Activated CD8-positive, alpha-beta memory T cell treated with anti-CD3 and anti-CD28 coated beads for 48 hours (primary cell): ENCODE data around the gene MAP4.

Experiments used
- DNase-seq, 3 experiments: peaks; one replicate each; pipeline ENCODE4 v3.0.0-alpha.2; 2020; ENCODE audit warnings: low read depth in 2 of 3, low spot score in 2 of 3

The MAP4 gene

GRCh38 chr3:47868306-47868705, 147.9 kb downstream of the MAP4 start:
- DNase-seq: no peak

GRCh38 chr3:47867451-47868044, 148.7 kb downstream of the MAP4 start:
- no peak for DNase-seq

- no peak for DNase-seq
These were observed 151.0 kb downstream of the MAP4 start for GRCh38 chr3:47865192-47865591.

- no peak for DNase-seq
These were observed 152.7 kb downstream of the MAP4 start for GRCh38 chr3:47863391-47864128.

DNA sequence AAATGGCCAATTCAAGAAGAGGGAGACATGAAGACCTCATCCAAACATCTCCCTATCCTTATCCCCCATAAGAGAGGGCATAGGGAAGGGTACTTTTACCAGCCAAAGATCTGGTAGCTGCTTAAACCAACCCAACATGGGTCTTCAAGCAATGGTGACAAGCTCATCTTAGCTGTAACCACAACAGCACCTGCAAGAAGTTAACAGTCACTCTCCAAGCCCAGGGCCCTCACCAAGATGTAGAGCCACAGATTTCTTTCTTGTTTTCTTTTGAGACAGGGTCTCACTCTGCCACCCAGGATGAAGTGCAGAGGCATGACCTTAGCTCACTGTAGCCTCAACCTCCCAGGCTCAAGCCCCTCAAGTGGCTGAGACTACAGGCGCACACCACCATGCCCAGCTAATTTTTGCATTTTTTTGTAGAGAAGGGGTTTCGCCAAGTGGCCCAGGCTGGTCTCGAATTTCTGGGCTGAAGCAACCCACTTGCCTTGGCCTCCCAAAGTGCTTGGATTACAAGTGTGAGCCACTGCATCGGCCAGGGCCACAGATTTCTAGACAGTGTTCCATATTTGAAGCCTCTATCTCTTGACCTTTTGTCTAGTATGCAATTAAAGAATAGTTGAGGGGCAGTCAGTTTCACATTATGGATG, 156.1 kb downstream of the MAP4 start:
- no peak for DNase-seq

DNA sequence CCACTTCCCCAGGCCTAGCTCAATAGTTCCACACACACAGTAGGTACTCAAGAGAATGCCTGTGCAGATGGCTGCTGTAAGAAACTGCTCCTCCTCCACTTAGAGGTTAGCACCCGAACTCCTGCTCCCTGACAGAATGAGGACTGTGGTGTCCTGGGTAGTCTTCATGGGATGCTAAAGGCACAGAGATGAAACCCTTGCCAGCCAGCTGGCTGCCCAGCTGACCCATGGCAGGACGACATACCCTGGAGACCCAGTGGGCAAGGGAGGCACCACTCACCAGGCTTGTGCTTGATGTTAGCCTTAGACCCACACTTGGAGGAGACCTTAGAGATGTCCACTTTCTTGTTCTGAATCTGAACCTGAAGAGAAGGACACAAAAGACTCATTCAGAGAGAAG, 159.1 kb downstream of the MAP4 start:
- no peak for DNase-seq

DNA sequence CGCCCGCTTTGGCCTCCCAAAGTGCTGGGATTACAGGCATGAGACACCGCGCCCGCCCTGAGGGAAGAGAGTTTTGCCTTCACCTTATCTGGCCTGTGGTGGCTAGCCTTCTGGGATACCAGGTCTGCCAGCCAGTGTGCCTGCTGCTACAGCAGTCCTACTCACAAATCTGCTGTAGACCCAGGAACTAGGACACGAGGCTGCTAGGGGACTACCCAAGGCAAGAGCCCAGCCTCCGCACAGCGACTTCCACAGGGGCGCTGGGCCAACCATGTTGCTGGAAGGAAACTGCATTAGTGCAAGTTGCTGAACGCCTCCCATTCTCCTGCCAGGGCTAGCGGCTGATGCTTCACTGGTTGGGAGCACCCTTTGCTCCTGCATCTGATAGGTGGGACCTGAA, 159.5 kb downstream of the MAP4 start:
- DNase-seq: no peak

GRCh38 chr3:47855461-47856383, 160.5 kb downstream of the MAP4 start:
- DNase-seq: no peak

DNA sequence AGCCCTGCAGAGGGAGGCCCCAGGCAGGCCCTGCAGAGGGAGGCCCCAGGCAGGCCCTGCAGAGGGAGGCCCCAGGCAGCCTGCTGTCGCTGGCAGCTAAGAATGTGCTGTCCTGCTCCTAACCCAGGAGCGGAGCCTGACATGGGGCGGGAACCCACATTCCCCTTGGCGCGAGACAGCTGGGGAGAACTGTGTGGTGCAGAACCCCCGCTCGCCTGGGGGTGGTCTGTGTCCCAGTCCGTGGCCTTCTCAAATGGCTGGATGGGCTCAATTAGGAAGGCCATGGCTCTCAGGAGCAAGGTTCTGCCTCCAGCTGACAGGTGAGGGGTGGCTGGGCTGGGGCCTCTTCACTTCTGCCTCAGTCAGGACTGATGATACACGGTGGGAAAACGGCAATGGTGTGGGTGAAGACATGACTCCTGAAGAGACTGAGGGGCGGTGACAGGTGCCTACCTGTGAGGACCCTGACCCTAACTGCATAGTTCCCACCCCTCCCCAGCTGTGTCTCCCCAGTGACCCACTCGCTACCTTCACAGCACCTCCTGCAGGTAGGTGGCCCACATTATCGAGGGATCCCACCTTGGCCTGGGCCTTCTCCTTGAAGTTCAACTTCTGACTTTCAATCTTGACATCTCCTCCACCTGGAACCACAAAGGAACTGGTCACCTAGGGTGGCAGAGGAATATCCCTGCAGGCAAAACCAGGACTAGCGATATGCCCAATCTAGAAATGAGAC, 161.3 kb downstream of the MAP4 start:
- DNase-seq: no peak

- no peak for DNase-seq
These were observed 161.9 kb downstream of the MAP4 start for GRCh38 chr3:47854267-47854666.

GRCh38 chr3:47852604-47853602, 163.3 kb downstream of the MAP4 start:
- DNase-seq: no peak

DNA sequence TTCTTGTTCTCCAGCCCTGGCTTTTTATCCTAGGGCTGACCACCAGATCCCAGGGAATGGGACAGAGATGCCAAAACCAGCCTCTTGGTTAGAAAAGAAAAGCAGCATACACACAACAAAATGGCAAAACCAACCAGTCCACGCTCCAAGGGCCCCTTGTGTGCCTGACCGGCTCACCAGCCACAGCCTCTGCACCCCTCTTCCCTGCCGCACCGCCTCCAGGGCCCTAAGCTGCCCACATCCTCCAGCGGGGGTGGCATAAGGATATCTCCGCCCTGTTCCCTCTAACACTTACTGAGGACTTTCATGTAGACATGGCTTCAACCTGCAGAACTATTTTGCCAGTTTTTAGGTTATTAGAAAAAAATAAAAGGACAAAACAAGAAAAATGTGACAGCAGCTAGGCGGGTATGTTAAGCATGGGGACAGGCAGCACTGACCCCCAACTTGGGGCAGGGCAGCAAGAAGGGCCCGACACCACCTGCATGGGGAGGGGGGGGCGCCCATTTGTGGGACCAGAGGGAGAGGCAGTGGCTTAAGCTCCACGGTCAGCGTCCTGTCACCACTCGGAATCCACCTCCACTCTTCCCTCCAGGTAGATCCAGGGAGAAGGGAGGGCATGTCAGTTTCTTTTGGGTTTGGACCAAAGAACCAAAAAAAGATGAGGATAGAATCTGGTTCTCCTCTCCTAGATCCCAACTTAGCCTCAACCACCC, 164.2 kb downstream of the MAP4 start:
- DNase-seq: no peak

DNA sequence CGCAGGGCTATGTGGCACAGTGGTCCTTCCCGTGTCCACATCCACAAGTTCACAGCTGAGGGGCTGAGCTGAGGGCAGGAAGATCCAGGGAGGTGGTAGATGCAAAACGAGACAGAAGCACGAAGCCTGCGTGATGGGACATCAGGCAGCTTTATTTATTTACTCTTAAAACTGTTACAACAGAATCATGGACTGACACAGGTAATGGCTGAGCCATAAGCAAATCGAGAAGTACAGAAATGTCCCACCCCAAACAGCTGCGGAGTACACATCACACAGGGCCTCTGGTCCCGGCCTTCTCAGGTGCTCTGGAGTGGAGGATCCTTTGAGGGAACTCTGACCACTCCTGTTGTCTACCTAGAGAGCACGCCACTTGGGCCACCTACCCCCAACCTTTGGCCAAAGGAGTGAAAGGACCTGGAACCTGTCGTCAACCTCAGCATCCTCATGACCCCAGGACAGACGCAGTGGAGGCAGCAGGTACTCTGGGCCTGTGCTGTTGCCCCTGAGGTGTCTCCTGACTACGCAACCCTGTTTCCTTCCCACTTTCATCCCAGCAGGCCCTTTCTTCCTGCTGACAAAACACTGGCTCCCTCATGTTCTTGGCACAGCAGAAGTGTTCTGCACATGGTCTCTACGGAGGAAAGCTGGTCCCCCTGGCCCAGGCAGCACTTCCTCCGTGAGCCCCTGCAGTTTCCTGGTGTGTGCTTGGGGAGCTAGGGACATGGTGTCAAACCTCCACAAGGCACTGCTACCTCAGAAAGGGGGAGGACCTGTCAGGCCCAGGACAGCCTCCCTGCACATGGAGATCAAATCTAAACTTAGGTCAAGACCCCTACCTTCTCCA, 165.4 kb downstream of the MAP4 start:
- DNase-seq: no peak

GRCh38 chr3:47849699-47850563, 166.3 kb downstream of the MAP4 start:
- no peak for DNase-seq

DNA sequence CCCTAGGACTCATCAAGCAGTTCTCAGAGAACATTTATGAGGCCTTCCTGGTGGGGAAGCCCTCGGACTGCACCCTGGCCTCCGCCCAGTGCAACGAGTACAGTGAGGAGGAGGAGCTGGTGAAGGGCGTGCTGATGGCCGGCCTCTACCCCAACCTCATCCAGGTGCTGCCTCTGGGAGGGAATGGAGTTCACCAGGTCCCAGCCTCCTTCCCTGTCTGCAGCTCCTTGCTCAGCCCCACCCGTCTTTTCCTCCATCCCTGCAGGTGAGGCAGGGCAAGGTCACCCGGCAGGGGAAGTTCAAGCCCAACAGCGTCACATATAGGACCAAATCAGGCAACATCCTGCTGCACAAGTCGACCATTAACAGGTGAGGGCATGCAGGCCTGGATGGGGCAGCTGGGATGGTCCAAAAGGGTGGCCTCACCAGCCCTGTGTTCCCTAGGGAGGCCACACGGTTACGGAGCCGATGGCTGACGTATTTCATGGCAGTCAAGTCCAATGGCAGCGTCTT, 167.0 kb downstream of the MAP4 start:
- no peak for DNase-seq

DNA sequence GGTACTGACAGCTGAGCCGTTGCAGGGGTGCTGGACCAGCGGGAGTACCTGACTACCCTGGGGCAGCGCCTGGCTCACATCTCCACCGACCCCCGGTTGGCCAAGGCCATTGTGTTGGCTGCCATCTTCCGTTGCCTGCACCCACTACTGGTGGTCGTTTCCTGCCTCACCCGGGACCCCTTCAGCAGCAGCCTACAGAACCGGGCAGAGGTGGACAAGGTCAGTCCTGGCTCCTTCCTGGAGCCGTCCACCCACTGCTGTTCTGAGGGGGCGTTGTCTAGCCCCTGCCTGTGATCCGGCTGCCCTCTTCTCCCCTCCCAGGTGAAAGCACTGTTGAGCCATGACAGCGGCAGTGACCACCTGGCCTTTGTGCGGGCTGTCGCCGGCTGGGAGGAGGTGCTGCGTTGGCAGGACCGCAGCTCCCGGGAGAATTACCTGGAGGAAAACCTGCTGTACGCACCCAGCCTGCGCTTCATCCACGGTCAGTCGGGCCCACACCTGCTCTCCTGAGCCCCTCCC, 167.6 kb downstream of the MAP4 start:
- no peak for DNase-seq
